Natural killer cell treated with Interleukin-12 subunit alpha and Interleukin-12 subunit beta and Interleukin-15 and Interleukin-18, amount 100 ng/mL, for 72 hours (primary cell): Measurements from ENCODE around the gene RBBP8. TPM values are rescaled to one million over a fixed set of nuclear protein-coding genes. Genes with fewer than 3 reads are reported as not detected.

Source experiments
- ATAC-seq, 2 donors: fragments of 150-1000 bp; cut with Tn5 transposase in 1 of 2; sonication (Bioruptor Pico), chemical (Tn5 transposase) in 1 of 2; 2 replicates each; pipeline ENCODE4 v1.10.0; 2021
- DNase-seq: peaks from one replicate; pipeline ENCODE4 v3.0.0; 2022; ENCODE audit warnings: low spot score
- H3K27ac Mint-ChIP-seq, 2 donors: 1 replicate in 1 of 2; 2 replicates in 1 of 2; pipeline ENCODE4 v1.8.0; 2022; ENCODE audit warnings: mixed read lengths in 2 of 2, mild to moderate bottlenecking in 1 of 2, moderate library complexity in 1 of 2
- H3K27me3 Mint-ChIP-seq, 2 donors: 1 replicate in 1 of 2; 2 replicates in 1 of 2; pipeline ENCODE4 v1.8.0; 2022; ENCODE audit warnings: mixed read lengths in 2 of 2
- H3K36me3 Mint-ChIP-seq: one replicate; pipeline ENCODE4 v1.8.0; 2022; ENCODE audit warnings: mixed read lengths
- H3K4me1 Mint-ChIP-seq, 2 donors: 1 replicate in 1 of 2; 2 replicates in 1 of 2; pipeline ENCODE4 v1.8.0; 2022; ENCODE audit warnings: low read depth in 2 of 2, mixed read lengths in 2 of 2, mild to moderate bottlenecking in 1 of 2
- H3K4me3 Mint-ChIP-seq: one replicate; pipeline ENCODE4 v1.8.0; 2022; ENCODE audit warnings: mixed read lengths
- H3K9me3 Mint-ChIP-seq: 2 replicates; pipeline ENCODE4 v1.8.0; 2022; ENCODE audit warnings: mixed read lengths
- total RNA-seq, 2 donors: library from RNA; stranded (reverse); gene quantifications; one replicate each; pipeline ENCODE4 v1.2.3, GENCODE V29; 2022

The RBBP8 gene
- total RNA-seq, 2 donors from 2014 or later, result 32.2 to 73.9 TPM

GRCh38 chr18:23066504-23067039 is 133.4 kb downstream of the RBBP8 start:
- H3K27ac Mint-ChIP-seq, result no peak overlapping the region
- ATAC-seq, result no peak
- peaks cover 31 to 42% of the 10 kb centered on the region in 2 donors for H3K4me1 Mint-ChIP-seq

GRCh38 chr18:23067236-23067635 is 134.1 kb downstream of the RBBP8 start:
- H3K27me3 Mint-ChIP-seq, result no peaks in the 10 kb centered on the region

More at GRCh38 chr18:23066504-23067039, 133.4 kb downstream of the RBBP8 start:
- no peak for DNase-seq
- no peaks in the 10 kb centered on the region for H3K9me3 Mint-ChIP-seq
- no peaks in the 10 kb centered on the region for H3K27me3 Mint-ChIP-seq
- no peak overlapping the region for H3K4me3 Mint-ChIP-seq
- peaks cover 18% of the 10 kb centered on the region for H3K36me3 Mint-ChIP-seq

GRCh38 chr18:23068011-23068410 is 134.9 kb downstream of the RBBP8 start:
- Mint-ChIP-seq H3K4me1 (peaks cover 39 to 49% of the 10 kb centered on the region in 2 donors), H3K27ac (no peak overlapping the region), H3K36me3 (peaks cover 18% of the 10 kb centered on the region), H3K9me3 (no peaks in the 10 kb centered on the region), H3K4me3 (no peak overlapping the region), H3K27me3 (no peaks in the 10 kb centered on the region)
- ATAC-seq (no peak), DNase-seq (no peak)

More at GRCh38 chr18:23067236-23067635, 134.1 kb downstream of the RBBP8 start:
- DNase-seq, result no peak
- H3K4me1 Mint-ChIP-seq, result peaks cover 38 to 48% of the 10 kb centered on the region in 2 donors
- peak overlapping the region; percentile 36 for H3K4me3 Mint-ChIP-seq
- no peak for ATAC-seq
- no peaks in the 10 kb centered on the region for H3K9me3 Mint-ChIP-seq
- H3K36me3 Mint-ChIP-seq, result peaks cover 18% of the 10 kb centered on the region
- H3K27ac Mint-ChIP-seq, result no peak overlapping the region

GRCh38 chr18:23068570-23069310 is 135.6 kb downstream of the RBBP8 start:
- H3K9me3 Mint-ChIP-seq, result no peaks in the 10 kb centered on the region
- peak overlapping the region; percentile 66 for H3K4me3 Mint-ChIP-seq
- H3K36me3 Mint-ChIP-seq, result peaks cover 12% of the 10 kb centered on the region
- peak overlapping the region in 1 of 2 donors; percentile 9 for H3K27ac Mint-ChIP-seq
- DNase-seq (no peak), ATAC-seq (no peak)
- no peaks in the 10 kb centered on the region for H3K27me3 Mint-ChIP-seq
- H3K4me1 Mint-ChIP-seq, result peaks cover 39 to 49% of the 10 kb centered on the region in 2 donors

- Mint-ChIP-seq H3K27me3 (no peaks in the 10 kb centered on the region), H3K4me3 (peak overlapping the region; percentile 66), H3K27ac (peak overlapping the region; percentile 9 to 86), H3K36me3 (peaks cover 12% of the 10 kb centered on the region), H3K9me3 (no peaks in the 10 kb centered on the region), H3K4me1 (peaks cover 39 to 49% of the 10 kb centered on the region in 2 donors)
- DNase-seq (no peak), ATAC-seq (peak; percentile 62 to 69)
Measured at GRCh38 chr18:23069481-23069880, 136.4 kb downstream of the RBBP8 start.

- H3K4me1 Mint-ChIP-seq, result peaks cover 39 to 49% of the 10 kb centered on the region in 2 donors
- H3K36me3 Mint-ChIP-seq, result peaks cover 12% of the 10 kb centered on the region
- DNase-seq, result no peak
- no peaks in the 10 kb centered on the region for H3K9me3 Mint-ChIP-seq
- ATAC-seq, result no peak
- peak overlapping the region; percentile 9 to 86 for H3K27ac Mint-ChIP-seq
- no peaks in the 10 kb centered on the region for H3K27me3 Mint-ChIP-seq
- peak overlapping the region; percentile 66 for H3K4me3 Mint-ChIP-seq
Measured at GRCh38 chr18:23069898-23070297, 136.8 kb downstream of the RBBP8 start.

GRCh38 chr18:23071285-23071684 is 138.2 kb downstream of the RBBP8 start:
- Mint-ChIP-seq H3K36me3 (peaks cover 12% of the 10 kb centered on the region), H3K4me3 (peak overlapping the region; percentile 66), H3K9me3 (no peaks in the 10 kb centered on the region), H3K4me1 (peaks cover 39 to 49% of the 10 kb centered on the region in 2 donors), H3K27me3 (no peaks in the 10 kb centered on the region), H3K27ac (peak overlapping the region; percentile 9 to 86)
- peak; percentile 97 to 99 for ATAC-seq
- DNase-seq, result peak; percentile 93

GRCh38 chr18:23072079-23072478 is 139.0 kb downstream of the RBBP8 start:
- Mint-ChIP-seq H3K9me3 (no peaks in the 10 kb centered on the region), H3K27ac (peak overlapping the region; percentile 9 to 86), H3K27me3 (no peaks in the 10 kb centered on the region), H3K36me3 (peaks cover 12% of the 10 kb centered on the region), H3K4me3 (peak overlapping the region; percentile 66), H3K4me1 (peaks cover 37 to 47% of the 10 kb centered on the region in 2 donors)
- DNase-seq (no peak), ATAC-seq (no peak)

GRCh38 chr18:23073996-23074606 is 141.0 kb downstream of the RBBP8 start:
- H3K4me3 Mint-ChIP-seq, result no peak overlapping the region
- ATAC-seq, result no peak
- peaks cover 12% of the 10 kb centered on the region for H3K36me3 Mint-ChIP-seq

More at GRCh38 chr18:23073996-23074606, 141.0 kb downstream of the RBBP8 start:
- no peak for DNase-seq
- no peaks in the 10 kb centered on the region for H3K27me3 Mint-ChIP-seq
- peaks cover 31 to 36% of the 10 kb centered on the region in 2 donors for H3K4me1 Mint-ChIP-seq
- peak overlapping the region in 1 of 2 donors; percentile 27 for H3K27ac Mint-ChIP-seq
- no peaks in the 10 kb centered on the region for H3K9me3 Mint-ChIP-seq

Other genes starting within 250 kb of the RBBP8 start
- under 1 TPM in 1 of 2 donors, not detected in 1; 0.39 TPM for gene CABLES1, start 202.2 kb downstream of the RBBP8 start, total RNA-seq